Measurements from ENCODE around the gene CA10. TPM values are rescaled to one million over a fixed set of nuclear protein-coding genes. Genes with fewer than 3 reads are reported as not detected.

CA10 gene
- total and polyA plus RNA-seq, 9 of the 15 experiments (the other 6 are each of a cell fraction or from before 2014, with no cell fraction given), result not detected

DNA sequence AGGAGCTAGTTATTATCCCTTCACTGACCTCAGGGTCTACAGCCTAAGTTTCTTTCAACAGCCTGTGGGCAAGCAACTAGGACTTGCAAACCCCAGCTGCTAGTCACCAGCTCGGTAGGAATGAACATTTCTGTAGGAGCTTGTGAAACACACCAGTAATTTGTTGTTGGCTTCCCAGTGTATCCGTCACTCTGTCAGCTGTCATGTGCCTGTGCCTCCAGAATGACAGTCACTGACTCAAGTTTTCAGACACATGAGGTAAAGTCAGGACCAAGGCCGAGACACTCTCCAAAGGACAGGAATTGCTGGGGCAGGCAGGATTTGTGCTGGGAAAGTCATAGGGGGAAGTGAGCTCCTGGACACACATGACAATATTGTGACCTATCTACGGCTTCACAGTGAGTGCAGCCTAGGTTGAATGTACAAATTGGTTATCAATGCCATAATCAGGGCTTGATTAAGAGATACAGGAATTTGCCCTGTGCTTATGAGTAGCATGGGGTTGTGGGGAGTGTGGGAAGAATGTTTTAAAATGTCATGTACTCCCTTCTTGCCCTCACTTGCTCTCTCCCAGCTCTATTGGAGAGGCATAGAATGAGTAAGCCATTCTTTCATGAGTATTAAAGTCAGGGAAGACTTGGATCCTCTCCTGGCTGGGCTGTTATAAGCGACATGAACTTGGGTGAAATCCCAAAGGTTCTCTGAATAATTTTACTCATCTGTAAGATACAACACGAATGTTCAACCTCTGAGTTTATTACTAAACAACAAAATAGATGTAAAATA, 506.8 kb downstream of the CA10 start:
- no peaks in the 10 kb centered on the region for H3K79me2 ChIP-seq (ENCODE audit: control insufficient read depth, insufficient read depth, low read length)
- 1% methylated on average over 6 of the region's 6 CpGs for WGBS (ENCODE audit: insufficient coverage, low coverage, missing lambda C conversion rate)
- ATAC-seq (no peak), DNase-seq (ENCODE audit: extremely low read depth in 1 of 4, low spot score in 3 of 4) (no peak), FAIRE-seq (no peak)
- H4K20me1 ChIP-seq (replicated peaks; ENCODE audit: control insufficient read depth, insufficient read depth, low read length), result no peaks in the 10 kb centered on the region
- H3K27me3 ChIP-seq (ENCODE audit: control insufficient read depth in 2 of 2, insufficient read depth in 2 of 2, low read length in 2 of 2), result no peaks in the 10 kb centered on the region
- H3K9me1 ChIP-seq (ENCODE audit: control insufficient read depth, insufficient read depth, low read length), result no peaks in the 10 kb centered on the region
- ChIA-PET POLR2A (no interaction called here), CTCF (ENCODE audit: low intra/inter-chr PET ratio) (no interaction called here)
- H2AFZ ChIP-seq (ENCODE audit: low read depth, low read length), result no peak overlapping the region
- BruUV-seq (replicated peaks), result no TSS peak
- H3K4me1 ChIP-seq (replicated peaks in 1 of 2; ENCODE audit: control insufficient read depth in 2 of 2, insufficient read depth in 2 of 2, low read length in 2 of 2), result no peaks in the 10 kb centered on the region
- no peaks in the 10 kb centered on the region for H3K9me3 ChIP-seq (replicated peaks; ENCODE audit: control insufficient read depth, insufficient read depth, low read depth, low read length)
- H3K4me3 ChIP-seq, result no peak overlapping the region
- intact Hi-C loops (cut with micrococcal nuclease), result no loop called here
- H3K4me2 ChIP-seq (ENCODE audit: insufficient read depth, low read length), result no peak overlapping the region
- no peak overlapping the region for H3K9ac ChIP-seq (ENCODE audit: insufficient read depth in 1 of 2, low read depth in 2 of 2, low read length in 2 of 2)
- in situ Hi-C loops (cut with MboI), result no loop called here
- H3K36me3 ChIP-seq (ENCODE audit: control insufficient read depth, insufficient read depth, low read length), result no peaks in the 10 kb centered on the region
- H3K27ac ChIP-seq (ENCODE audit: extremely low read depth, low read depth, low read length), result no peak overlapping the region
- TF ChIP-seq ZNF134 (CRISPR knock-in tag; conservative IDR thresholded peaks at IDR 0.05) (no peak), OTX1 (CRISPR knock-in tag; IDR thresholded peaks at IDR 0.05) (no peak), TFAM (CRISPR knock-in tag; conservative IDR thresholded peaks at IDR 0.05) (no peak), SAFB2 (IDR thresholded peaks at IDR 0.05; ENCODE audit: borderline replicate concordance, low read depth, low read length, severe bottlenecking) (no peak), ZNF766 (CRISPR knock-in tag; conservative IDR thresholded peaks at IDR 0.05) (no peak), MAX (CRISPR knock-in tag; IDR thresholded peaks at IDR 0.05) (no peak), MAFK (IDR thresholded peaks at IDR 0.05; ENCODE audit: low read length) (no peak), KLF6 (CRISPR knock-in tag; IDR thresholded peaks at IDR 0.05; ENCODE audit: borderline replicate concordance) (no peak), ZNF274 (IDR thresholded peaks at IDR 0.05; ENCODE audit: borderline replicate concordance, low read depth, low read length) (no peak), FOXP1 (CRISPR knock-in tag; IDR thresholded peaks at IDR 0.05) (no peak)
- TF ChIP-seq, protein P1, sequence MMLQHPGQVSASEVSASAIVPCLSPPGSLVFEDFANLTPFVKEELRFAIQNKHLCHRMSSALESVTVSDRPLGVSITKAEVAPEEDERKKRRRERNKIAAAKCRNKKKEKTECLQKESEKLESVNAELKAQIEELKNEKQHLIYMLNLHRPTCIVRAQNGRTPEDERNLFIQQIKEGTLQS (IDR thresholded peaks at IDR 0.05), result no peak
- TF ChIP-seq, protein P1 (CRISPR knock-in tag; conservative IDR thresholded peaks at IDR 0.05), result no peak
- TF ChIP-seq, protein P2, sequence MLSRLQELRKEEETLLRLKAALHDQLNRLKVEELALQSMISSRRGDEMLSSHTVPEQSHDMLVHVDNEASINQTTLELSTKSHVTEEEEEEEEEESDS (CRISPR knock-in tag; IDR thresholded peaks at IDR 0.05), result no peak
- TF ChIP-seq, protein P3, sequence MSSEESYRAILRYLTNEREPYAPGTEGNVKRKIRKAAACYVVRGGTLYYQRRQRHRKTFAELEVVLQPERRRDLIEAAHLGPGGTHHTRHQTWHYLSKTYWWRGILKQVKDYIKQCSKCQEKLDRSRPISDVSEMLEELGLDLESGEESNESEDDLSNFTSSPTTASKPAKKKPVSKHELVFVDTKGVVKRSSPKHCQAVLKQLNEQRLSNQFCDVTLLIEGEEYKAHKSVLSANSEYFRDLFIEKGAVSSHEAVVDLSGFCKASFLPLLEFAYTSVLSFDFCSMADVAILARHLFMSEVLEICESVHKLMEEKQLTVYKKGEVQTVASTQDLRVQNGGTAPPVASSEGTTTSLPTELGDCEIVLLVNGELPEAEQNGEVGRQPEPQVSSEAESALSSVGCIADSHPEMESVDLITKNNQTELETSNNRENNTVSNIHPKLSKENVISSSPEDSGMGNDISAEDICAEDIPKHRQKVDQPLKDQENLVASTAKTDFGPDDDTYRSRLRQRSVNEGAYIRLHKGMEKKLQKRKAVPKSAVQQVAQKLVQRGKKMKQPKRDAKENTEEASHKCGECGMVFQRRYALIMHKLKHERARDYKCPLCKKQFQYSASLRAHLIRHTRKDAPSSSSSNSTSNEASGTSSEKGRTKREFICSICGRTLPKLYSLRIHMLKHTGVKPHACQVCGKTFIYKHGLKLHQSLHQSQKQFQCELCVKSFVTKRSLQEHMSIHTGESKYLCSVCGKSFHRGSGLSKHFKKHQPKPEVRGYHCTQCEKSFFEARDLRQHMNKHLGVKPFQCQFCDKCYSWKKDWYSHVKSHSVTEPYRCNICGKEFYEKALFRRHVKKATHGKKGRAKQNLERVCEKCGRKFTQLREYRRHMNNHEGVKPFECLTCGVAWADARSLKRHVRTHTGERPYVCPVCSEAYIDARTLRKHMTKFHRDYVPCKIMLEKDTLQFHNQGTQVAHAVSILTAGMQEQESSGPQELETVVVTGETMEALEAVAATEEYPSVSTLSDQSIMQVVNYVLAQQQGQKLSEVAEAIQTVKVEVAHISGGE (CRISPR knock-in tag; IDR thresholded peaks at IDR 0.05), result no peak
- TF ChIP-seq, protein P4, sequence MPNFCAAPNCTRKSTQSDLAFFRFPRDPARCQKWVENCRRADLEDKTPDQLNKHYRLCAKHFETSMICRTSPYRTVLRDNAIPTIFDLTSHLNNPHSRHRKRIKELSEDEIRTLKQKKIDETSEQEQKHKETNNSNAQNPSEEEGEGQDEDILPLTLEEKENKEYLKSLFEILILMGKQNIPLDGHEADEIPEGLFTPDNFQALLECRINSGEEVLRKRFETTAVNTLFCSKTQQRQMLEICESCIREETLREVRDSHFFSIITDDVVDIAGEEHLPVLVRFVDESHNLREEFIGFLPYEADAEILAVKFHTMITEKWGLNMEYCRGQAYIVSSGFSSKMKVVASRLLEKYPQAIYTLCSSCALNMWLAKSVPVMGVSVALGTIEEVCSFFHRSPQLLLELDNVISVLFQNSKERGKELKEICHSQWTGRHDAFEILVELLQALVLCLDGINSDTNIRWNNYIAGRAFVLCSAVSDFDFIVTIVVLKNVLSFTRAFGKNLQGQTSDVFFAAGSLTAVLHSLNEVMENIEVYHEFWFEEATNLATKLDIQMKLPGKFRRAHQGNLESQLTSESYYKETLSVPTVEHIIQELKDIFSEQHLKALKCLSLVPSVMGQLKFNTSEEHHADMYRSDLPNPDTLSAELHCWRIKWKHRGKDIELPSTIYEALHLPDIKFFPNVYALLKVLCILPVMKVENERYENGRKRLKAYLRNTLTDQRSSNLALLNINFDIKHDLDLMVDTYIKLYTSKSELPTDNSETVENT (CRISPR knock-in tag; IDR thresholded peaks at IDR 0.05), result no peak

Measured in K562 (cell line).